B cell (primary cell): ENCODE measurements around the gene CYP4F2.

Experiments
- EZH2 ChIP-seq: IDR thresholded peaks from 2 replicates; pipeline ENCODE4 v1.6.1; 2012; ENCODE audit warnings: borderline replicate concordance, low read depth, mild to moderate bottlenecking, moderate library complexity, low read length; ENCODE audit not compliant: insufficient read depth, poor library complexity, severe bottlenecking
- TF ChIP-seq, protein P1 (sequence below): fragments of 200-600 bp; IDR thresholded peaks from one replicate; pipeline ENCODE4 v1.8.0; 2022; ENCODE audit warnings: antibody characterized with exemption, mild to moderate bottlenecking

DNA sequence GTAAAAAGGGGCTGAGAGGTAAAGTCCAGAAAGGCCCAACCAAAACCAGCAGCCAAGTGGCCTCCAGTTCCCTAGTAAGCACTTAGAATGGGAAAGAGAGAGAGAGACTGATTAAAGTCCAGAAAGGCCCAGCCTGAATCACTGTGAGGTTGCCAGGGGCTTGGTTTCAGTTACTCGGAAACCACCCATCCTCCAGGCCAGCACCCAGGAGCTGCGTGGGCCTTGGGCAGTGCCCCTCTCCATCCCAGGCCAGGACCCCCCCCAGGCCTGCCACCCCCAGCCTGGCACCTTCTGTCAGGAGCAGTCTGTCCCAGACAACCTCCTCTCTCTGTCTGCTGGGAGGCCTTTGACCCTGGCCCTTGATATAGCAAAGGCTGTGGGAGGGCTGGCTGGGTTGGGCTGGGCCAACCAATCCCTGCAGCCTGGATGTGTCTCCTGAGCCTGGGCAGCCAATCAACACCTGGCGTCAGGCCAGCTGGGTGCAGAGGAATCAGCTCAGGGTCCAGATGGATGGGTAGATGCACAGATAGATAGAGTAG lies at the start of gene CYP4F2:
- TF ChIP-seq, protein P1, sequence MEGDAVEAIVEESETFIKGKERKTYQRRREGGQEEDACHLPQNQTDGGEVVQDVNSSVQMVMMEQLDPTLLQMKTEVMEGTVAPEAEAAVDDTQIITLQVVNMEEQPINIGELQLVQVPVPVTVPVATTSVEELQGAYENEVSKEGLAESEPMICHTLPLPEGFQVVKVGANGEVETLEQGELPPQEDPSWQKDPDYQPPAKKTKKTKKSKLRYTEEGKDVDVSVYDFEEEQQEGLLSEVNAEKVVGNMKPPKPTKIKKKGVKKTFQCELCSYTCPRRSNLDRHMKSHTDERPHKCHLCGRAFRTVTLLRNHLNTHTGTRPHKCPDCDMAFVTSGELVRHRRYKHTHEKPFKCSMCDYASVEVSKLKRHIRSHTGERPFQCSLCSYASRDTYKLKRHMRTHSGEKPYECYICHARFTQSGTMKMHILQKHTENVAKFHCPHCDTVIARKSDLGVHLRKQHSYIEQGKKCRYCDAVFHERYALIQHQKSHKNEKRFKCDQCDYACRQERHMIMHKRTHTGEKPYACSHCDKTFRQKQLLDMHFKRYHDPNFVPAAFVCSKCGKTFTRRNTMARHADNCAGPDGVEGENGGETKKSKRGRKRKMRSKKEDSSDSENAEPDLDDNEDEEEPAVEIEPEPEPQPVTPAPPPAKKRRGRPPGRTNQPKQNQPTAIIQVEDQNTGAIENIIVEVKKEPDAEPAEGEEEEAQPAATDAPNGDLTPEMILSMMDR, result no peak
- TF ChIP-seq EZH2, result no peak
